Stimulated activated CD8-positive, alpha-beta memory T cell treated with anti-CD3 and anti-CD28 coated beads, Interleukin-7, amount 100 ng/mL, for 48 hours (primary cell): ENCODE data around the gene CRTC2.

Experiments used
- DNase-seq, 2 donors: peaks; one replicate each; pipeline ENCODE4 v3.0.0-alpha.2; 2020; ENCODE audit warnings: low read depth in 1 of 2; ENCODE audit errors: extremely low read depth in 1 of 2

The CRTC2 gene

GRCh38 chr1:153973525-153973924 is 15.1 kb upstream of the CRTC2 start:
- DNase-seq = no peak

GRCh38 chr1:153973071-153973470 is 14.7 kb upstream of the CRTC2 start:
- no peak for DNase-seq

- DNase-seq = no peak
Measured at GRCh38 chr1:153970346-153970745, 11.9 kb upstream of the CRTC2 start.

GRCh38 chr1:153968972-153969371 is 10.6 kb upstream of the CRTC2 start:
- DNase-seq = no peak

GRCh38 chr1:153968408-153968807 is 10.0 kb upstream of the CRTC2 start:
- DNase-seq = no peak

DNA sequence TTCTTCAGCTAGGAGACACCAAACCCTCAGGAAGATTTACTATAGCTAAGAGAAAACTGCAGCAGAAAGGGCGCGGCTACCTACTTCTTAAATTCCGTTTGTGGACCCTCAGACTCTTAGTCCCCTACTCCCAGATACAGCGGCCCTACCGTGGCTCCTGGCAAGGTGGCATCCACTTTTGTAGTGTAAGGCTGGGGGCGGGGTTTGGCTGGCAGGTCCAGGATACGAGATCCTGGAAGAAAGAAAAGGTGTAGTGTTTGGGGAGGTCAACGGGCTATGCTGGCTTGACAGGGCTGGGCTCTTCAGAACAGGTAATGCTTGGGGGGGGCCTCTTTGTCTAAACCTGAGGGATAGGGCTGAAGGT is 9.6 kb upstream of the CRTC2 start:
- no peak for DNase-seq

- peak; percentile 69 to 77 for DNase-seq
Measured at GRCh38 chr1:153967107-153967999, 8.9 kb upstream of the CRTC2 start, which contains the start of gene CREB3L4. Gene CREB3L4, plus strand, starts transcription at chr1:153967902. Its CDS starts 624 bp downstream, at chr1:153968526.

GRCh38 chr1:153963850-153964331 is 5.5 kb upstream of the CRTC2 start:
- DNase-seq = no peak

DNA sequence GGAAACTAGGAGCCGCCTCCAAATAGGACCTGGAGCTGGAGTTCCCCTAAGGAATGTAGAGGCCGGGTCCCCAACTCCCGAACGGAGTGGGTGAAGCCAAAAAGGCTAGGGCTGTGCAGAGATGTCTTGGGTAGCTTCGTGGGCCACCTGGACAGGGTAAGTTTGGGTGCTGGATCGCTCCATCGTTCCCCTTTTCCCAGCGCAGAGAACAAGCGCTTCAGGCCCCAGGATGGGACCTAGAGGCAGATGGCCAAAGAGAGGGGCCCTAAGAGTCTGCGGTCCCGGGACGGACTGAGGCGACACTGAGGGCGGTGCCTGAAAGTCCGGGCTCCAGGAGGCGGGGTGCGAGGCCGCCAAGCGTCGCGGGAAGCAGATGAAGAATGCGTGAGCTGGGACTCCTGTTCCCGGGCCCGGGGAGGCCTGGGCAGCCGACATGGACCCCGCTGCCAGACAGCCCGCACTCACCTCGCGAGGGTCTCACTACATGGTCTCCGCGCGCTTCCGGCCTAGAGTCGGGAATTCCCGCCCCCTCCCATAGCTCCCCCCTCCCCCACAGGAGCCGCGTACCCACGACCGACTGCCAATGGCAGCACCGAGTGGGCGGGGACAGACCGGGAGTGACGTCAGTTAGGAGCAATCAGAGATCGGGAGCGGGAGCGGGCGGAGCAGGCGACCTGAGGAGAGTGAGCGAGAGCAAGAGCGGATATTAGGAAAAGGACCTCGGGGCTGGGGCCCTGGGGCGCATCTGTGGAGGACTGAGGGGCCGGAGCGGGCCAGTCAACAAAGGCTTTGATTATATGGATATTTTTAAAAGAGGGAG is 4.8 kb upstream of the CRTC2 start, which contains the start of gene SLC39A1:
SLC39A1 (minus strand) TSS at position 508 of the 820 bp plus-strand sequence. CDS start 822 bp downstream, outside the sequence.
- DNase-seq = peak; percentile 90 to 95

DNA sequence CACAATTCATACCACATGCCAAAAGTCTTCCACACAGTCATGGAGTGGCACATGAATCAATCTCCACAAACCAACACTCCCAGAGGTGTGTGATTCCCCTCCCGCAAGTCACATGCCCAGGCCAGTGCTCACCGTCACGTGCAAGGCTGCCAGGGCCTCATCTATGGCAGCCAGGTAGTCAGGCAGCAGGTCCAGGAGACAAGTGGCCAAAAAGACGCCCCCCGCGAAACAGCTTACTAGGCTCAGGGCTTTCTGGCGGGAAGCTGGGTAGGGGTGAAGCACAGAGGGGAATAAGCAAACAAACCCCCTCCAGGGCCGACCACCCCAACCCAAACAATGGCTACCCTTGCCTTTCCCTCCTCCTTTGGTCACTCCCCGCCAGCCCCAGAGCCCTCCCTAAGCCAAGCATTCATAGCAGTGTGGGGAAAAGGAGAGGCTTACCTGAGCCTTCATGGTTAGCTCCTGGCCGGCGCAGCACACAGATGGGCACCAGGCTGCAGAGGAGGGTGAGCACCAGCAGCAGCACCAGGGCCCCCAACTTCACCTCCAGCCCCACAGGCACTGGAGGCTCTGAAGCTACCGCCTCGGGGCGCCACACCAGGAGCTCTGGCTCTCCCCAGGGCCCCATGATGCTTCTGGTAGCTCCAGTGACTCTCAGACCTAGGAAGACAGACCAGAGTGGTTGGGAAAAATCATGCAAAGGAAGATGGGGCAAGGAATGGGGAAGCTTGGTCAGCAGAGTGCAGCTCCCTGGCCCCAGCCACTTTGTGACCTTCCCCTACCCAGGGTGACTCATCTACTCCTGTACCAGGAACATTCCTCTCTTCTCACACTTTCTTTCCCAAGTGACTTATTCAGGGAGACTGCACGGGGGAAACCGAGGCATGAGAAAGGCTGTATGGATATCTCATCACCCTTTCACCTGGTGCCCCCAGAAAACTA is 3.9 kb upstream of the CRTC2 start:
- DNase-seq = no peak

DNA sequence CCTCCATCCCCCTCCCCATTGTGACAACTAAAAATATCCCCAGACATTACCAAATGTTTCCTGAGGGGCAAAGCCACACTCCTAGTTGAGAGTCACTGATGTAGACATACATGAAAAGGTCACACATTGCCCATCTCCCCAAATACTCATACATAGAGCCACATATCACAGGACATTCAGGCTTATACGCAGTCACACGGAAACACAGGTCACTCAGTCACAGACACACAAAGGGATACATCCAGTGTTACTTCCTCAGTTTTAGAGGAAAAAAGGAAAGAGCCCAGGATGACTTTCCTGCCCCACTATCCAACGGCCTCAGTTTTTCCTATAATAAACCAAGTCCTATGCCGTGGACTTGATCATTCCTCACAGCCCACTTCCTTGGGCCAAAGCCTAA is 3.0 kb upstream of the CRTC2 start:
- DNase-seq = no peak

DNA sequence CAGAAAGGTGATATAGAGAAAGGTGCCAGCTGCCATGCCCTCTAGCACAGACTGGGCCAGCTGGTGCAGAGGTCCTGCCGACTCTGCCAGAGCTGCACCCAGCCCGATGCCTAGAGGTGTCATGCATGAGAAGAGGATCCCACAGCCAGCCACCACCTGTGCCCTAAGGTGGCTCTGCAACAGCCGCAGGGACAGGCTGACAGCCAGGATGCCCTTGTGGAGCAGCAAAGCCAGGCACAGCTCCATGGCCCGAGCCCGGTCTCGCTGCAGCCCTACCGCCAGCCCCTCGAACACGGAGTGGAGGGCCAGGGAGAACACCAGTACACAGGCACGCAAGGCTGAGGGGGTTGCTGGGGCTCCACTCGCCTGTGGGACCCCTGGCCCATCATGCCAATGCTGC is 1.8 kb upstream of the CRTC2 start:
- no peak for DNase-seq

DNA sequence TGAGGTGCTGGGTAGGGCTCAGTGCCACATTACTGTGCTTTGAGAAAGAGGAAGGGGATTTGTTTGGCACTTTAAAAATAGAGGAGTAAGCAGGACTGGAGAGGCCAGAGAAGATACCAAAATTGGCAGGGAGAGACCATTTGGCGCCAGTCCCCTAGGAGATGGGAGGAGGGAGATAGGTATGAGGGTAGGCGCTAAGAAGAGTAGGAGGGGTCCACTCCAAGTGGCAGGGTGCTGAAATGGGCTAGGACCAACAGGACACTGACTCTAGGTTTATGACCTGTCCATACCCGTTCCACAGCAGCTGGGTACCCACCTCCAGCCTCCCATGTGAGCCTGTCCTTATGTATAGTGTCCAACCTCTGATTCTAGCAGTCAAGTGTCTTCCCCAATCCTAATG is 1.0 kb upstream of the CRTC2 start:
- no peak for DNase-seq

GRCh38 chr1:153958961-153959260 is 499 bp upstream of the CRTC2 start:
- DNase-seq = no peak

GRCh38 chr1:153957744-153958110 is 685 bp downstream of the CRTC2 start:
- DNase-seq = peak in 1 of 2 donors; percentile 13

GRCh38 chr1:153956997-153957715 is 1.3 kb downstream of the CRTC2 start:
- no peak for DNase-seq

GRCh38 chr1:153954826-153955225 is 3.6 kb downstream of the CRTC2 start:
- DNase-seq = no peak

DNA sequence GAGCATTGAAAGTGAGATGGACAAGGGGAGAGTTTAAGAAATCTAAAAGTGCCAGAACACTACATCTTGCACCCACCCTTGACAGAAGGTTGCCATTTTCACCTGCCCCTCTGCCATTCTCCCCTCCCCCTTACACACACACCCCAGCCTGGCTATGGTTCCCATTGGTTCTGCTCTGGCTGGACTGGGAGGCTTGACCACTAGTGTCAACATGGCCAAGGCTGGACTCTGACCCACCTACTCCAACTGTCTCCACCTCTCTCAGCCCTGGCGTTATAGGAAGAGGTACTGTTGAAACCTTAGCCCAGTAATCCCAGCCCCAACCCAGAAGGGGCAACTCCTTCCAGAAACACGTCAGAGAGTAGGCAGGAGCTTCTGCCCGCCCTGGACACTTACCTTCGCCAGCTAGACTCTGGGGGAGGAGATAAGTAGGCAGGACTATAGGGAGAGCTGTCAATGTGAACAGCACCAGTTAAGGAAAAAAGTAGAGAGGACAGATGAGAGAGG is 4.5 kb downstream of the CRTC2 start:
- no peak for DNase-seq

DNA sequence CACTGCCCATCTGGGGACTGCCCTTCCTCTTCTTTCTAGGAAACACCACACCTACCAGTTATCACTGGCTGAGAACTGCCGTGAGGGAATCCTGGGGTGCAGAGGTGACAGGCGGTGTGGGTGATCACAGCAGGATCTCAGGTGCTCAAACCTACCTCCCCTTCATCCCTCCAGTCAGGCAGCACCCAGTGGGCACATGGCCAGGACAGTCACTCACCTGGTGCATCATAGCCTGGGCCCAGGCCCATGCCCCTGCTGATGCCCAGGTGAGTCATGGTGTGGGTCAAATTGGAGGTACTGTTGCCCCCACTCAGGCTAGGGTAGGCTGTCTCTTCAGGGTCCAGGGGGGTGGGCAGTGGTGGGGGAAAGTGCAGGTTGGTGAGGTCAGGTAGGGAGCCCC is 6.6 kb downstream of the CRTC2 start:
- no peak for DNase-seq

DNA sequence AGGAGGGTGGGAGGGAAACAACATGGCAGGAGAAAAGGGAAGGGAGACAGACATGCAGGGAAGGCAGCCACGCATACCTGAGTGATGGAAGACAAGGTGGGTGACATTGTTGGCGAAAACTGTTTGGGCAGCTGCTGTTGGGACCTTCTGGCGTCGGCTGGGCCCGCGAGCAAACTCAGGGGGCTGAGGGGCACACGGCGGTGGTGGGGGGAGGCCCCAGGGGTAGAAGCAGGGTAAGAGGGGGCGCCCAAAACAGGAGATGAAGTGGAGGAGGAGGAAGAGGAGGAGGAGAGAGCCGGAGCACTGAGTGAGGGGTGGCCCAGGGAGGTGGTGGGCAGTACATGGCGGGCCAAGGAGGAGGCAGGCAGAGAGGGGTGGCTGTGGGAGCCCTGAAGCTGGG is 7.2 kb downstream of the CRTC2 start:
- DNase-seq = no peak
